AG09309 (cell line): Measurements from ENCODE around the gene CACNA2D2.

Experiments used
- DNase-seq: peaks from one replicate; pipeline ENCODE4 v3.0.0-alpha.2; 2010; ENCODE audit warnings: low read depth
- H3K4me3 ChIP-seq: 2 replicates; pipeline ENCODE4 v1.5.1; 2011; ENCODE audit warnings: mild to moderate bottlenecking, low read depth, low read length, moderate library complexity; ENCODE audit not compliant: control insufficient read depth
- CTCF ChIP-seq: IDR thresholded peaks from 2 replicates; pipeline ENCODE4 v1.5.1; 2011; ENCODE audit warnings: mild to moderate bottlenecking, low read depth, low read length, inconsistent platforms; ENCODE audit not compliant: insufficient read depth, control insufficient read depth; ENCODE audit errors: missing control alignments

The CACNA2D2 gene

GRCh38 chr3:50445919-50446318 is 57.5 kb downstream of the CACNA2D2 start:
- no peak for TF ChIP-seq CTCF
- DNase-seq = no peak
- no peak overlapping the region for H3K4me3 ChIP-seq

- no peak for TF ChIP-seq CTCF
- H3K4me3 ChIP-seq = no peak overlapping the region
- no peak for DNase-seq
Observed at GRCh38 chr3:50444782-50445181, 58.7 kb downstream of the CACNA2D2 start.

DNA sequence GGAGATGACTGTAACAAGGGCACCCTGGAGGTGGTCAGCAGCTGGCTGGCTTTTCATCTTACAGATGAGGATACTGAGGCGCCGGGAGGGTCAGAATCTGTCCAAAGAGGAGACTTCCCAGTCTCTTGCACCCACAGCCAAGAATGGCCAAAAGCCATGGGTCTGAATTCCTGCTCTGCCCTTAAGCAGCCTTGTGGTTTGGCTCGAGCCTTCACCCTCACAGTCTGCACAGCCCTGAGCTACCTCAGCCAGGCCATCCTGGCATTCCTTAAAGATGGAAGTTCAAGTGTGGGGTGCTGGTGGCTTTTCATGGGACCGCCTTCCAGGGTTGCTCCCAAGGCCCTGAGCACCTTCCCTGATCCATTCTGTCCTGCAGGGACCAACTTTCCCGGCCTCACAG is 59.2 kb downstream of the CACNA2D2 start:
- TF ChIP-seq CTCF = no peak
- H3K4me3 ChIP-seq = no peak overlapping the region

DNA sequence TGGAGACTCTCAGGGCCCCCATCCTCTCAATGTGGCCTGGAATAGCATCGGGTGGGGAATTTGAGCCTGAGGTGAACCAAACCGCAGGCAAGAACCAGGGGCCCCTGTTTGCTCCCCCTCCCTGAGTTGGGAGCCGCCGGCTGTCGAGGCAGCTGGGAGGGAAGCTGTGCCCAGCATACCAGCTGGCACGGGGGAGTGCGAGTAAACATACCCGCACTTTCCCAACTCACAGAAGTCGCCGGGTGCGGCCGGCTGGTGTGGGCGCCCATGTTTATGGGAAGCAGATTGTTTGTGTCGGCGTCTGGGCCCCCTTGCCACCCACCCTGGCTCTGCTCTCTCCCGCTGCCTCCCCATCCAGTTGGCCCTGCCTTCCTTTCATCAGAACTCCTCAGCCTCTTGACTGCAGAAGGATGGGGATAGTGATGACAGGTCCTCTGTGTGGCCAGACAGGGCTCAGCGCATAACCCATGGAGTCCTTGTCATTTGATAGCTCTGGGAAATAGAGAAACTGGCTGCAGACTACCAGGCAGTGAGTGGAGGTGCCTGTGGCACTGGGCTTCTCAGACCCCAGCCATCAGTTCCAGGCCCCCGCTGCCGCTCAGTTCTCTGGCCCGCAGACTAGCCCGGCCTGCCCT is 60.4 kb downstream of the CACNA2D2 start:
- no peak for DNase-seq
- no peak for TF ChIP-seq CTCF
- H3K4me3 ChIP-seq = no peak overlapping the region

More for the DNA sequence above, 59.2 kb downstream of the CACNA2D2 start:
- DNase-seq = no peak

DNA sequence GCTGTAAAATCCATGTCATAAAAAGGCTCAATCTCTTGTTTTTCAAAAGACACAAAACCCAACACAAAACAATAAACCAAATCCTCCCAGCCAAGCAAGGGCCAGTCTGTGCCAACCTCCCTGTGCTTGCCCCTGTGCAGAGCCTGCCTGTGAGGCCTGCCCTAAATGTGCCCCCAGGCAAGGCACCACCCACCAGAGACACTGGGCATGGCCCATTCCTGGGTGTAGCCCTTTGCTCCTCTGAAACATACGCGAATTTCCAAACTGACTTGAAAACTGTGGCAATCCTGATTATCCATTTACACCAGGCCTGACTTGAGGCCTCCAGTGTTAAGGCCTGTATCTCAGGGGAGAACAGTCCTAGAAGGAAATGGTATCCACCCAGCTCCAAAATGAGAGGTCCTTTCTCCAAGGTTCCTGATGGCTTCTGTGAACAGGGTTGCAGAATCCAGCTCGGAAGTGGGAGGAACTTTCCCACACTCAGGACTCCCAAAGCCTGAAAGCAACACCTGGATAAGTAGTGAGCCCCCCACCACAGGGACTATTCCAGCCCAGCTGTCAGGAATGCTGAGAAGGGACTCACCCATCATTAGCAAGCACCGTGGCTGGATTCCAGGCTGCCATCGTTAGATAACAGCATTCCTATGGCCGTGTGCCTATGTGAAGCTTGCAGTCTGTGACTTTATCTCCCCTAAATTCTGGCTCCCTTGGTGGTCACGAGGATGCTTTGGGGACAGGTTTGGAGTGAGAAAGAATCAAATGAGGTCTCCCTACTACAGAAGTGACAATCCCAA is 61.8 kb downstream of the CACNA2D2 start:
- no peak overlapping the region for H3K4me3 ChIP-seq
- no peak for DNase-seq
- TF ChIP-seq CTCF = no peak

- TF ChIP-seq CTCF = peak; percentile 87
- no peak for DNase-seq
- H3K4me3 ChIP-seq = no peak overlapping the region
Observed at GRCh38 chr3:50436114-50436674, 67.2 kb downstream of the CACNA2D2 start.
